Activated gamma-delta T cell (primary cell): ENCODE measurements around the gene RAB24.
A peak's percentile ranks its signal among the peaks of the same experiment; 100 is the strongest.
"Not testable (repeated sequence)": the region's sequence is repeated elsewhere in the genome, so short reads cannot be mapped to it uniquely, and the experiment has no call there.

Source experiments
- DNase-seq: peaks from one replicate; lab custom pipeline; 2025; lab: John Stamatoyannopoulos, UW
- total RNA-seq, 2 donors: gene quantifications; one replicate each; lab custom pipeline; 2026; lab: John Stamatoyannopoulos, UW

RAB24 gene
- 4.0 to 4.5 reads per million in 2 donors for total RNA-seq

GRCh38 chr5:177303121-177303924 is at the start of gene RAB24, which contains the start of gene PRELID1:
TSS of gene RAB24 (minus strand) at chr5:177303719. CDS start at chr5:177303288, 431 bp downstream.
TSS of gene PRELID1 (plus strand) at chr5:177303799. CDS start at chr5:177303986, 187 bp downstream.
- DNase-seq = peak; percentile 91

- no peak for DNase-seq
Measured at GRCh38 chr5:177353093-177353492, 49.6 kb upstream of the RAB24 start.

- peak; percentile 59 for DNase-seq
Measured at GRCh38 chr5:177351392-177352329, 48.1 kb upstream of the RAB24 start, which contains the start of gene LMAN2. TSS of gene LMAN2 (minus strand) at chr5:177351668. CDS start at chr5:177351647, 21 bp downstream.

GRCh38 chr5:177350776-177351391 is 47.4 kb upstream of the RAB24 start:
- no peak for DNase-seq

GRCh38 chr5:177349762-177350161 is 46.2 kb upstream of the RAB24 start:
- DNase-seq = no peak

GRCh38 chr5:177349362-177349647 is 45.8 kb upstream of the RAB24 start:
- DNase-seq = no peak

- no peak for DNase-seq
Measured at GRCh38 chr5:177347699-177348098, 44.2 kb upstream of the RAB24 start.

GRCh38 chr5:177346820-177347219 is 43.3 kb upstream of the RAB24 start:
- DNase-seq = no peak

GRCh38 chr5:177344891-177345290 is 41.4 kb upstream of the RAB24 start:
- no peak for DNase-seq

GRCh38 chr5:177343777-177344176 is 40.3 kb upstream of the RAB24 start:
- no peak for DNase-seq

- DNase-seq = not testable (repeated sequence)
Measured at GRCh38 chr5:177343000-177343399, 39.5 kb upstream of the RAB24 start.

- no peak for DNase-seq
Measured at GRCh38 chr5:177339107-177339638, 35.7 kb upstream of the RAB24 start.

GRCh38 chr5:177338251-177339106 is 35.0 kb upstream of the RAB24 start:
- no peak for DNase-seq

GRCh38 chr5:177336603-177337494 is 33.3 kb upstream of the RAB24 start:
- no peak for DNase-seq

GRCh38 chr5:177336112-177336511 is 32.6 kb upstream of the RAB24 start:
- no peak for DNase-seq

- no peak for DNase-seq
Measured at GRCh38 chr5:177335701-177336065, 32.2 kb upstream of the RAB24 start.

GRCh38 chr5:177334781-177335700 is 31.5 kb upstream of the RAB24 start:
- DNase-seq = no peak

- no peak for DNase-seq
Measured at GRCh38 chr5:177334155-177334551, 30.6 kb upstream of the RAB24 start.
